ENCODE measurements around the gene TM4SF5.

GRCh38 chr17:4788159-4788806, 16.6 kb downstream of the TM4SF5 start:
- TF ChIP-seq POLR2A (IDR thresholded peaks at IDR 0.05) = no peak
- no peak for TF ChIP-seq CTCF (IDR thresholded peaks at IDR 0.05)
- no peak for TF ChIP-seq EP300 (IDR thresholded peaks at IDR 0.05)
